Measurements from ENCODE around the gene XRCC6. TPM values are rescaled to one million over a fixed set of nuclear protein-coding genes. Genes with fewer than 3 reads are reported as not detected.
A peak's percentile ranks its signal among the peaks of the same experiment; 100 is the strongest.

The XRCC6 gene
- total RNA-seq, 2 donors from 2014 or later = 247 to 254 TPM

GRCh38 chr22:41687901-41688364 is 66.8 kb downstream of the XRCC6 start:
- intact Hi-C loops (cut with DNase I) = no loop called here

GRCh38 chr22:41688365-41689211 is 67.5 kb downstream of the XRCC6 start, which contains the start of gene SNU13:
Gene SNU13 (minus strand): TSS chr22:41688867. CDS start chr22:41688796, 71 bp downstream.
- no peaks in the 10 kb centered on the region for H3K9me3 ChIP-seq
- intact Hi-C loops (cut with DNase I) = no loop called here
- no peaks in the 10 kb centered on the region for H3K36me3 ChIP-seq
- peak within 1 kb of the TSS; percentile 81 to 85 for H3K4me3 ChIP-seq
- peak within 1 kb of the TSS; percentile 90 to 98 for H3K27ac ChIP-seq
- peak; percentile 86 for DNase-seq (ENCODE audit: low spot score)
- under 1% methylated on average over 62 of the region's 62 CpGs for WGBS
- no peaks in the 10 kb centered on the region for H3K4me1 ChIP-seq (replicated peaks)
- no peaks in the 10 kb centered on the region for H3K27me3 ChIP-seq (replicated peaks; ENCODE audit: insufficient read depth)
- peak in 1 of 4 experiments; percentile 10 for TF ChIP-seq CTCF (IDR thresholded peaks at IDR 0.05)
- peak; percentile 74 for TF ChIP-seq POLR2A (IDR thresholded peaks at IDR 0.05)
- TF ChIP-seq POLR2AphosphoS5 (IDR thresholded peaks at IDR 0.05) = peak; percentile 96

More at GRCh38 chr22:41687901-41688364, 66.8 kb downstream of the XRCC6 start:
- DNase-seq (ENCODE audit: low spot score) = no peak
- Histone ChIP-seq H3K27ac (peak overlapping the region; percentile 90 to 98), H3K36me3 (no peaks in the 10 kb centered on the region), H3K4me3 (peak overlapping the region; percentile 81 to 85), H3K4me1 (replicated peaks) (no peaks in the 10 kb centered on the region), H3K9me3 (no peaks in the 10 kb centered on the region), H3K27me3 (replicated peaks; ENCODE audit: insufficient read depth) (no peaks in the 10 kb centered on the region)
- TF ChIP-seq POLR2AphosphoS5 (IDR thresholded peaks at IDR 0.05) = no peak
- no peak for TF ChIP-seq CTCF (IDR thresholded peaks at IDR 0.05)
- no peak for TF ChIP-seq POLR2A (IDR thresholded peaks at IDR 0.05)
- under 1% methylated on average over 20 of the region's 20 CpGs for WGBS

- 95% methylated on average over 3 of the region's 3 CpGs for WGBS
- H3K4me1 ChIP-seq (replicated peaks) = no peaks in the 10 kb centered on the region
- H3K27ac ChIP-seq = no peak overlapping the region
- DNase-seq (ENCODE audit: low spot score) = no peak
- no peaks in the 10 kb centered on the region for H3K9me3 ChIP-seq
- no peak overlapping the region for H3K4me3 ChIP-seq
- TF ChIP-seq CTCF (IDR thresholded peaks at IDR 0.05) (no peak), POLR2AphosphoS5 (IDR thresholded peaks at IDR 0.05) (no peak), POLR2A (IDR thresholded peaks at IDR 0.05) (no peak)
- no peaks in the 10 kb centered on the region for H3K27me3 ChIP-seq (replicated peaks; ENCODE audit: insufficient read depth)
- intact Hi-C loops (cut with DNase I) = loop anchor here (10.0 kb wide), 1 partner anchor 134 kb away; no protein-coding TSS in a partner anchor
- H3K36me3 ChIP-seq = no peaks in the 10 kb centered on the region
Observed at GRCh38 chr22:41690476-41690875, 69.4 kb downstream of the XRCC6 start.

- no peak for DNase-seq (ENCODE audit: low spot score)
- Histone ChIP-seq H3K9me3 (no peaks in the 10 kb centered on the region), H3K27ac (no peak overlapping the region), H3K36me3 (no peaks in the 10 kb centered on the region), H3K27me3 (replicated peaks; ENCODE audit: insufficient read depth) (no peaks in the 10 kb centered on the region), H3K4me1 (replicated peaks) (no peaks in the 10 kb centered on the region), H3K4me3 (no peak overlapping the region)
- TF ChIP-seq POLR2AphosphoS5 (IDR thresholded peaks at IDR 0.05) (no peak), CTCF (IDR thresholded peaks at IDR 0.05) (no peak), POLR2A (IDR thresholded peaks at IDR 0.05) (no peak)
- intact Hi-C loops (cut with DNase I) = loop anchor here (10.0 kb wide), 1 partner anchor 130 kb away; no protein-coding TSS in a partner anchor
- WGBS = 93% methylated on average over 2 of the region's 2 CpGs
Observed at GRCh38 chr22:41695211-41695610, 74.1 kb downstream of the XRCC6 start.

Data from prostate gland (tissue), 2 donors.